HepG2 (cell line): ENCODE data around the gene CDC6. TPM values are rescaled to one million over a fixed set of nuclear protein-coding genes. Genes with fewer than 3 reads are reported as not detected.
A peak's percentile ranks its signal among the peaks of the same experiment; 100 is the strongest.

Experiments used
- ATF7 ChIP-seq, 2 experiments: fragments of 450-650 bp in 1 of 2; sonication (generic) in 1 of 2; formaldehyde crosslinking in 1 of 2; IDR thresholded peaks; 2 replicates each; pipeline versions ENCODE4 v1.4.0 to v1.6.1; 2016 to 2020; ENCODE audit warnings: antibody characterized with exemption in 1 of 2, mild to moderate bottlenecking in 1 of 2, missing genetic modification reagents in 1 of 2
- BCL6 ChIP-seq: IDR thresholded peaks from 2 replicates; pipeline ENCODE4 v1.6.1; 2016; ENCODE audit warnings: missing genetic modification reagents, missing compliant biosample characterization
- ELF1 ChIP-seq: sonication (generic); formaldehyde crosslinking; IDR thresholded peaks from 2 replicates; pipeline ENCODE4 v1.4.0; 2020; ENCODE audit warnings: missing genetic modification reagents
- ELF3 ChIP-seq: IDR thresholded peaks from 2 replicates; pipeline ENCODE4 v1.6.1; 2016; ENCODE audit warnings: missing genetic modification reagents, missing compliant biosample characterization
- ETV5 ChIP-seq: IDR thresholded peaks from 2 replicates; pipeline ENCODE4 v1.6.1; 2018; ENCODE audit warnings: missing biosample characterization, missing genetic modification reagents, inconsistent platforms, borderline replicate concordance
- HOMEZ ChIP-seq: IDR thresholded peaks from 2 replicates; pipeline ENCODE4 v1.6.1; 2016; ENCODE audit warnings: low read depth
- MXD1 ChIP-seq: sonication (generic); formaldehyde crosslinking; IDR thresholded peaks from 2 replicates; pipeline ENCODE4 v1.4.0; 2020; ENCODE audit warnings: mild to moderate bottlenecking, missing genetic modification reagents
- SRY ChIP-seq: sonication (generic); formaldehyde crosslinking; IDR thresholded peaks from 2 replicates; pipeline ENCODE4 v1.8.0; 2022; ENCODE audit warnings: mild to moderate bottlenecking, missing genetic modification reagents
- TCF7 ChIP-seq: sonication (generic); IDR thresholded peaks from 2 replicates; pipeline ENCODE4 v1.6.1; 2016; ENCODE audit warnings: antibody characterized with exemption, low read depth
- ZNF276 ChIP-seq: sonication (generic); formaldehyde crosslinking; IDR thresholded peaks from 2 replicates; pipeline ENCODE4 v1.4.0; 2020; ENCODE audit warnings: mild to moderate bottlenecking, low read depth, missing genetic modification reagents
- ZNF350 ChIP-seq: sonication (generic); formaldehyde crosslinking; IDR thresholded peaks from 2 replicates; pipeline ENCODE4 v1.4.0; 2020; ENCODE audit warnings: mild to moderate bottlenecking, low read depth, missing genetic modification reagents, borderline replicate concordance
- ZNF407 ChIP-seq: sonication (generic); formaldehyde crosslinking; IDR thresholded peaks from one replicate; pipeline ENCODE4 v1.5.1; 2020; ENCODE audit warnings: mild to moderate bottlenecking, missing genetic modification reagents; ENCODE audit errors: not compliant biosample characterization
- ZNF710 ChIP-seq: sonication (generic); formaldehyde crosslinking; IDR thresholded peaks from 2 replicates; pipeline ENCODE4 v1.5.0; 2020; ENCODE audit warnings: mild to moderate bottlenecking, missing genetic modification reagents, borderline replicate concordance
- polyA plus RNA-seq, 8 experiments: library from polyadenylated mRNA; depleted of rRNA in 3 of 8; stranded (reverse) in 7 of 8; unstranded in 1 of 8; fragments of >200 nt; fragmentation: Illumina TruSeq in 4 of 8; extraction: Trizol in 4 of 8; gene quantifications; 2 replicates each; pipeline versions ENCODE4 v1.2.1 to v1.2.3, GENCODE V29; 2011 to 2016; ENCODE audit warnings: low read depth in 4 of 8, missing spikeins in 1 of 8, mixed read lengths in 1 of 8; ENCODE audit not compliant: insufficient read depth in 1 of 8
- total RNA-seq, 5 experiments: library from RNA; depleted of rRNA; stranded (reverse); fragments of >200 nt; fragmentation: Illumina TruSeq; extraction: Trizol; gene quantifications; 2 replicates each; pipeline ENCODE4 v1.2.3, GENCODE V29; 2016; ENCODE audit warnings: low read depth in 1 of 5

Gene CDC6
- total and polyA plus RNA-seq, 2 of the 13 experiments (the other 11 are each of a cell fraction or from before 2014, with no cell fraction given) = 17.4 to 114 TPM

GRCh38 chr17:40326014-40326831, 38.5 kb downstream of the CDC6 start (continued):
- TF ChIP-seq ZNF407 = no peak
- no peak for TF ChIP-seq ELF3 (CRISPR knock-in tag)
- TF ChIP-seq ATF7 (IDR thresholded peaks at IDR 0.05) = no peak
- 0 out of 2 replicates have a peak, but pooled peaks have one; percentile 45 for TF ChIP-seq ATF7 (CRISPR knock-in tag; IDR thresholded peaks at IDR 0.05)
- no peak for TF ChIP-seq ZNF710 (CRISPR knock-in tag)
- TF ChIP-seq SRY = no peak
- TF ChIP-seq ZNF276 (CRISPR knock-in tag) = no peak
- TF ChIP-seq ELF1 (CRISPR knock-in tag) = 0 out of 2 replicates have a peak, but pooled peaks have one; percentile 21
- no peak for TF ChIP-seq MXD1
- TF ChIP-seq TCF7 = no peak
- no peak for TF ChIP-seq HOMEZ
- TF ChIP-seq BCL6 (CRISPR knock-in tag) = peak; percentile 98
- TF ChIP-seq ETV5 (CRISPR knock-in tag) = peak; percentile 50; the same call in 1 of the 2 replicates
- TF ChIP-seq ZNF350 (CRISPR knock-in tag) = no peak; the same call in 1 of the 2 replicates
